Tibial nerve (tissue), 4 donors: ENCODE measurements around the gene TUBE1. TPM values are rescaled to one million over a fixed set of nuclear protein-coding genes. Genes with fewer than 3 reads are reported as not detected.

Source experiments
- DNase-seq, 2 donors: peaks; one replicate each; pipeline ENCODE4 v3.0.0-alpha.2; 2019; ENCODE audit warnings: low spot score in 2 of 2
- H3K27ac ChIP-seq, 4 donors: fragments of 200-600 bp; sonication (generic) in 3 of 4; one replicate each; pipeline ENCODE4 v1.5.1; 2017 to 2019; ENCODE audit warnings: mild to moderate bottlenecking in 1 of 4
- H3K27me3 ChIP-seq, 2 donors: fragments of 200-600 bp; sonication (generic) in 1 of 2; one replicate each; pipeline versions ENCODE4 v1.5.1 to v1.6.0; 2017 to 2019
- H3K36me3 ChIP-seq, 3 donors: fragments of 200-600 bp; sonication (generic); one replicate each; pipeline ENCODE4 v1.5.1; 2018 to 2019
- H3K4me1 ChIP-seq, 4 donors: fragments of 200-600 bp; sonication (generic) in 3 of 4; one replicate each; pipeline ENCODE4 v1.5.1; 2017 to 2019
- H3K4me3 ChIP-seq, 4 donors: fragments of 200-600 bp; sonication (generic) in 3 of 4; one replicate each; pipeline ENCODE4 v1.5.1; 2017 to 2019; ENCODE audit warnings: mild to moderate bottlenecking in 1 of 4, moderate library complexity in 1 of 4
- H3K9me3 ChIP-seq, 4 donors: fragments of 200-600 bp; sonication (generic) in 3 of 4; one replicate each; pipeline ENCODE4 v1.5.1; 2017 to 2019
- CTCF ChIP-seq, 5 experiments: fragments of 200-600 bp in 3 of 5; fragments of 450-650 bp in 2 of 5; sonication (generic) in 3 of 5; IDR thresholded peaks; one replicate each; pipeline ENCODE4 v1.5.1; 2016 to 2019; ENCODE audit warnings: antibody characterized with exemption in 5 of 5, mild to moderate bottlenecking in 3 of 5, moderate library complexity in 2 of 5
- EP300 ChIP-seq, 2 donors: sonication (generic); formaldehyde crosslinking; IDR thresholded peaks; one replicate each; pipeline ENCODE4 v1.6.1; 2017; ENCODE audit warnings: antibody characterized with exemption in 2 of 2, mild to moderate bottlenecking in 1 of 2
- POLR2A ChIP-seq, 2 donors: fragments of 450-650 bp; IDR thresholded peaks; one replicate each; pipeline ENCODE4 v1.6.1; 2017; ENCODE audit warnings: antibody characterized with exemption in 2 of 2, mild to moderate bottlenecking in 2 of 2, moderate library complexity in 2 of 2
- WGBS, 2 donors: methylation state at CpG; one replicate each; pipeline ENCODE4 v1.1.5; 2018; 5-methylcytosine and 5-hydroxymethylcytosine counted together
- total RNA-seq, 4 donors: library from RNA; depleted of rRNA; stranded (reverse); fragments of >200 nt; gene quantifications; one replicate each; pipeline ENCODE4 v1.1.0, GENCODE V29; 2016

Gene TUBE1
- total RNA-seq, 4 donors from 2014 or later: 47.2 to 64.5 (median 50.7) TPM

DNA sequence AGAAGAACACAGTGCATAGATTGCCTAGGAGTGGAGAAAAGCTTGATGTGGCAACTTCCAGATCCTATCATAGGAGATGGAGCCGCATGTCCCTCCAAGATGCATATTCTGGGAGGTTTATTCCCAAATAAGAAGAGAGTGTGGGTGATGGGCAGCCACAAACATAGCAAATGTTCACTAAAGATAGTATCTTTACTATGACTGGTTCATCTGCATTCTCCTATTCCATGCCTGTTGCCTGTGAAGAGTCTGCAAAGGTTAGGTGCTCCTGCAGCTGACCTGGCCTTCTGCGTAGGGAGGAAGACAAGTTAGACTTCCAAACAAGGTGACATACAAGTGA is 47.9 kb downstream of the TUBE1 start:
- Histone ChIP-seq H3K27me3 (no peaks in the 10 kb centered on the region), H3K4me1 (peaks cover 0 to 83% (median 44%) of the 10 kb centered on the region in 4 donors), H3K4me3 (no peak overlapping the region), H3K27ac (peak overlapping the region; percentile 78 to 96 (median 86)), H3K36me3 (no peaks in the 10 kb centered on the region), H3K9me3 (no peaks in the 10 kb centered on the region)
- TF ChIP-seq EP300 (IDR thresholded peaks at IDR 0.05) (peak in 1 of 2 donors; percentile 7), CTCF (IDR thresholded peaks at IDR 0.05) (no peak), POLR2A (IDR thresholded peaks at IDR 0.05) (no peak)
- 40 to 89% methylated on average over 2 of the region's 2 CpGs for WGBS, 2 donors
- DNase-seq: no peak

- 52 to 57% methylated on average over 15 of the region's 15 CpGs for WGBS, 2 donors
- no peaks in the 10 kb centered on the region for H3K27me3 ChIP-seq
- no peaks in the 10 kb centered on the region for H3K9me3 ChIP-seq
- H3K4me1 ChIP-seq: peaks cover 0 to 89% (median 47%) of the 10 kb centered on the region in 4 donors
- H3K36me3 ChIP-seq: no peaks in the 10 kb centered on the region
- peak overlapping the region; percentile 78 to 96 (median 86) for H3K27ac ChIP-seq
- H3K4me3 ChIP-seq: no peak overlapping the region
- no peak for DNase-seq
- peak in 1 of 2 donors; percentile 76 for TF ChIP-seq EP300 (IDR thresholded peaks at IDR 0.05)
- TF ChIP-seq CTCF (IDR thresholded peaks at IDR 0.05): no peak
Measured at GRCh38 chr6:112038756-112039430, 48.4 kb downstream of the TUBE1 start.

GRCh38 chr6:112038268-112038667 is 49.0 kb downstream of the TUBE1 start:
- 57 to 64% methylated on average over 5 of the region's 5 CpGs for WGBS, 2 donors
- no peaks in the 10 kb centered on the region for H3K9me3 ChIP-seq
- no peaks in the 10 kb centered on the region for H3K27me3 ChIP-seq
- no peak overlapping the region for H3K4me3 ChIP-seq
- no peak for DNase-seq
- no peaks in the 10 kb centered on the region for H3K36me3 ChIP-seq
- peaks cover 0 to 94% (median 47%) of the 10 kb centered on the region in 4 donors for H3K4me1 ChIP-seq
- H3K27ac ChIP-seq: peak overlapping the region; percentile 78 to 96 (median 86)
- no peak for TF ChIP-seq EP300 (IDR thresholded peaks at IDR 0.05)
- no peak for TF ChIP-seq CTCF (IDR thresholded peaks at IDR 0.05)
- TF ChIP-seq POLR2A (IDR thresholded peaks at IDR 0.05): no peak

- no peaks in the 10 kb centered on the region for H3K9me3 ChIP-seq
- H3K27me3 ChIP-seq: no peaks in the 10 kb centered on the region
- peak overlapping the region; percentile 78 to 96 (median 86) for H3K27ac ChIP-seq
- H3K4me1 ChIP-seq: peaks cover 0 to 94% (median 47%) of the 10 kb centered on the region in 4 donors
- 20 to 25% methylated on average over 8 of the region's 8 CpGs for WGBS, 2 donors
- TF ChIP-seq POLR2A (IDR thresholded peaks at IDR 0.05) (peak in 1 of 2 donors; percentile 26), CTCF (IDR thresholded peaks at IDR 0.05) (no peak), EP300 (IDR thresholded peaks at IDR 0.05) (peak; percentile 47 to 90)
- peak; percentile 76 to 80 for DNase-seq
- H3K4me3 ChIP-seq: no peak overlapping the region
- no peaks in the 10 kb centered on the region for H3K36me3 ChIP-seq
Measured at GRCh38 chr6:112037783-112038216, 49.5 kb downstream of the TUBE1 start.

DNA sequence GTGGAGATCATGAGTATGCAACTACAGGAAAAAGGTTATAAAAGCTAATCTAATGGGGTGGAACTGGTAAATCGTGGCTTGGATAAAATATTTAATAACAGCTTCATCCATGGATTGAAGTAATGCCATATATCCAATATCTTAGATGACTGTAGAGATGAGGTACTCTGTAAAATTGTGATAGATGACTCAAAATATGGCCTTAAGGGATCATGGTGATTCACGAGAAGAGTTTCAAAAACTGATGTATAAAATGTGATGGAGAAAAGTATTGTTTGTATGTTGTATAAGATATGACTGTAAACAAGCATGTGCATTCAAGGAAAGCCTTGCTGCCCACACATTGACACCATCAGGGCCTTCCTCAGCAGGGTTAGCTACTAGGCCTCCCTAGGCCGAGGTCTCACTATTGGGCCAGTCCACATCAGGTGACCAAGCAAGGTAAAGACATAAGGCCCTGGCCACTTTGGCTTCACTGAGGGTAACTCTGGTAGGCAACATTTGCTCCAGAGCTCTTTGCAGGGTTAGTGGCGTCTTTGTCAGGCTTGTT is 51.1 kb downstream of the TUBE1 start:
- no peaks in the 10 kb centered on the region for H3K36me3 ChIP-seq
- WGBS, 2 donors: 77 to 89% methylated on average over 4 of the region's 4 CpGs
- peaks cover 0 to 94% (median 43%) of the 10 kb centered on the region in 4 donors for H3K4me1 ChIP-seq
- no peak for TF ChIP-seq CTCF (IDR thresholded peaks at IDR 0.05)
- no peak for TF ChIP-seq POLR2A (IDR thresholded peaks at IDR 0.05)
- TF ChIP-seq EP300 (IDR thresholded peaks at IDR 0.05): no peak
- no peak overlapping the region for H3K4me3 ChIP-seq
- DNase-seq: no peak
- no peaks in the 10 kb centered on the region for H3K9me3 ChIP-seq
- H3K27me3 ChIP-seq: no peaks in the 10 kb centered on the region
- H3K27ac ChIP-seq: peak overlapping the region; percentile 67 to 96 (median 86)
